Stimulated activated CD4-positive, alpha-beta T cell treated with anti-CD3 and anti-CD28 coated beads, Interleukin-12 subunit alpha, Interleukin-12 subunit beta, amount 100 ng/mL, for 48 hours (primary cell): Measurements from ENCODE around the gene ELK3.

Experiments used
- DNase-seq, 3 donors: peaks; one replicate each; pipeline ENCODE4 v3.0.0-alpha.2; 2020; ENCODE audit warnings: low read depth in 2 of 3, low spot score in 1 of 3

Gene ELK3

DNA sequence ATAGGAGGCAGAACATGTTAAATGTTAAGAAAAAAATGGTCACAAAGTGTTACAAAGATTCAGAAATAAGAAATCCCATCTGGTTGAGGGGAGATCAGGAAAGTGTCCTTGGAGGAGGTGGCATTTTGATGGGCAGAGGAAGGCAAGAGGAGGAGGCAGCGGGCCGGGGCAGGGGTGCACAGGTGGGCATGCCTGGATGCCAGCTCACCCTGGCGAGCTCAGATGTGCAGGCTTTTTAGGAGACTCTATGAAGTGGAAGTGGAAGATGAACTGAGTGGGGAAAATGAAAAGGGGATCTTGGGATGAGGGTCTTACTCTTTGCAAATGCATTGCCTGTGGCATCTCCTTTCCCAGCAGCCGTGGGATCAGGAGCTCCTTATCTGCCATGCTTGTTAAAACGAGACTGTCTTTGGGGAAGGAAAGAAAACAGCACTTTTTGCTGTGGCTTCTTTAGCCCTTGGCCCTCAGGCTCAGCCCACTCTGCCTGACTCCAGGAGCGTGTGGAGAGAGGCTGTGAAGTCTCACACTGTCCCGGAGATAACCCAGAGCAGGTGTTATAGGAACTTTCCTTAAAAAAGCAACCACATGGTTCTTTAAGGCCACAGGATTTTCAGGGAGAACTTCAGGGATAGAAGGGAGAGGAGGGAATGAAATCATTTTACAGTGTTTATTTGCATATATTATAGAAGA is 62.6 kb downstream of the ELK3 start:
- DNase-seq, result no peak

- no peak for DNase-seq
These were observed 63.5 kb downstream of the ELK3 start for GRCh38 chr12:96257550-96258103.

GRCh38 chr12:96258104-96258961 is 64.2 kb downstream of the ELK3 start:
- DNase-seq, result no peak

DNA sequence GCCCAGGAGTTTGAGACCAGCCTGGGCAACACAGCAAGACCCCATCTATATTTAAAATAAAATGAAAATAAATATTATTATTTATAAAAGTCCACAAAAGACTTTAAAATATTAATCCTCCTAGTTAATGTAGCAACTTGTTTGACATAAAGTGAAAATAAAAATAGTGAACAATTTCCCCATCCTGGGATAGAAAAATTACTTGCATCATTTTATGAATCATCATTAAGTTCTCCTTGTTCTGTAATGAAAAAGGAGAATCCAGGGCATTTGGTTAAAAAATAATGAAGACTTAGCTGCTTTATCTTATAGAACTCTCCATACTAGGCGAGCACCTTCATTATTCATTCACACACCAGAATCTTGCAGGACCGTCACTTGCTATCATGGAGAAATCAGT is 66.1 kb downstream of the ELK3 start:
- DNase-seq, result no peak

DNA sequence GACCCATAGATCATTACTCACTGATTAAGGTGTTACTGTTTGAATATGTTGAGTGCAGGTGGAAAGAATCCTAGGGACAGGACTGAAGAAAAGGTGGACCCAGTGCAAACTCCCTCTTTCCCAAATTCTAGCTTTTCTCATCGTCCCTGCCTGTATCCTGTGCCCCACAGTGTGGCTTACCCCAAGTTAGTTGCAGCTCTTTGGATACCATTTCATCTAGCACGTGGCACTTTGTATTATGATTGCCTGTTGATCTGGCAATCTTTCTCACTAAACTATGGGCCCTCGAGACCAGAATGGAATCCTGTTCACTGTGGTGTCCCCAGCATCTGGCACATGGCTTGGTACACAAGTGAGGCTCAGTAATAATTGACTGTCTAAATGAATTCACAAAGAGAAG is 66.5 kb downstream of the ELK3 start:
- no peak for DNase-seq

GRCh38 chr12:96261557-96261956 is 67.4 kb downstream of the ELK3 start:
- DNase-seq, result no peak

DNA sequence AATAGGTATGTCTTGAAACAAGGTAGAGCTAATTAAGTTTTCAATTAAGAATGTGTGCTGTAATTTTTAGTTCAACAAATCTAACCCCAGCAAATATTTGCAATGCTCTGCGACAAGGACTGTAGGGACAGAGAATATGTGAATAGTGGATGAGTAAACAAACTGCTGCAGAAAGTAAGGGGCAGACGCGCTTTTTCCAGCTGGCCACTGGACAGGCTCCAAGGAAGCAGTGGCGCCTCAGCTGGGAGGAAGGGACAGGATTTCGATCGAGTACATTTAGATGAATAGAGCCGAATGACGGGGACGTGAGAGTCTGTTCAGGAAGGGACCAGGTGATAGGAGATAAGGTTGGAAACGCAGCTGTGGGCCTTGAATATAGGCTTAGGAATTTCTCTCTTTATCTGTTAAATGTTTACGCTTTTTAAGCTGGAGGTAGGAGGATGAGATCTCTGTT is 69.3 kb downstream of the ELK3 start:
- no peak for DNase-seq

DNA sequence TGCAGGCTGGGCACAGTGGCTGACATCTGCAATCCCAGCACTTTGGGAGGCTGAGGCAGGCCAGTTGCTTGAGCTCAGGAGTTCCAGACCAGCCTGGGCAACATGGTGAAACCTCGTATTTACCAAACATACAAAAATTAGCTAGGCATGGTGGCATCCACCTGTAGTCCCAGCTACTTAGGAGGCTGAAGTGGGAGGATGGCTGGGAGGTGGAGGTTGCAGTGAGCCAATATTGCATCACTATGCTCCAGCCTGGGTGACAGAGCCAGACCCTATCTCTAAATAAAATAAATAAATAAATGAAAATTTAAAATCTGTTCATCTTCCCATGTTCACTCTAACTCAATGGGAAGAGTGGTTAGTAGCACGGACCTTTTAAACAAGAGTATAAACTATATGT is 71.2 kb downstream of the ELK3 start:
- DNase-seq, result no peak

DNA sequence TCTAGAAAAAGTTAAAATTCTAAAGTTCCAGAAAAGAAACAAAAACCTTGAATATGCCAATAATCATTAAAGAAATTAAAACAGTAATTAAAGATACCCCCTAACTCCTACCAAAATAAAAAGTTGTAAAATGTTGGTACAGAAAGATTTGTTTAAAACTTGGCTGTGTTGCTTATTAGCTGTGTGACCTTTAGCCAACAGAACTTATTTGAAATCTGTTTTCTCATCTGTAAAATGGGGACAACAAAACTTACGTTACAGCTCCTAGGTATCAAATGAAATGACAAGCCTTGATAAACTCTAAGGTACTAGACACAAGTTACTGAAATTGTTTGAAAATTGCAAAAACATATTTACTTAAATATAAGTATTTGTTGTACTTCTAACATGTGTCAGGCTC is 71.7 kb downstream of the ELK3 start:
- no peak for DNase-seq

DNA sequence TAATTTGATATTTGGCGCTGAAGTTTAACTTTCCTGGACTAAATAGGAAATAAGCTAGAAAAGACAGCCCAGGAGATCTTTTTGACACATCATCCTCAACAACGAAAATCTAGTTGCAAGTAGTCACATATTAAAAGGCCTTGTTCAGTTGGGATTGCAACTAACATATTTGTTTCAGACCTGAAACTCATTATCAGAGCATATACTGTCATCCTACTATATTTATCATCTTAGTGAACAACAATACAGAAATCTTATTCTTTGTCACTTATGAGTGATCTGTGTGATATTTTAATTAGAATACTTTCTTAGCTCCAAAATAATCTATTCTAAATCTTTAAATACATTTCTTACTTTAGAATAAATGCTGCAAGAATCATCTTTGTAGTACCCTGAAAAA is 72.1 kb downstream of the ELK3 start:
- DNase-seq, result no peak

GRCh38 chr12:96271469-96272199 is 77.5 kb downstream of the ELK3 start:
- DNase-seq, result no peak

GRCh38 chr12:96274331-96274730 is 80.2 kb downstream of the ELK3 start:
- no peak for DNase-seq

DNA sequence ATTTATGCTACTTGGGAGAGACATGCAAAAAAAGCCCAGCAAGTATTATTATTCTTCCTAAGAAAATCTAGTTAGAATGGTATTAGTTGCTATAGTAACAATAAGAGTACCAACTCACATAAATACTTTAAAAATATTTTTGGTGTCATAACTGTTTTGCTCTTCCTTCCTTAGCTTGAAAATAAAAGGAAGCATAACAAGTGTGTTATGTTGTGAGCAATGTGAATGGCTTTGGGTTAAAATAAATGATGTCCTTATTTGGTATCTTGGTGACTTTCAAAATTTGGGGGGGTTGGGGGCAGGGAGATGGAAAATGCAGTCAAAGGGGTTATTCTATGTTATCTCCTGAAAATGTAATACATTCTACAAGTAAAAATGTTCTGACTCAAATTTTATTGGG is 91.0 kb downstream of the ELK3 start:
- no peak for DNase-seq

DNA sequence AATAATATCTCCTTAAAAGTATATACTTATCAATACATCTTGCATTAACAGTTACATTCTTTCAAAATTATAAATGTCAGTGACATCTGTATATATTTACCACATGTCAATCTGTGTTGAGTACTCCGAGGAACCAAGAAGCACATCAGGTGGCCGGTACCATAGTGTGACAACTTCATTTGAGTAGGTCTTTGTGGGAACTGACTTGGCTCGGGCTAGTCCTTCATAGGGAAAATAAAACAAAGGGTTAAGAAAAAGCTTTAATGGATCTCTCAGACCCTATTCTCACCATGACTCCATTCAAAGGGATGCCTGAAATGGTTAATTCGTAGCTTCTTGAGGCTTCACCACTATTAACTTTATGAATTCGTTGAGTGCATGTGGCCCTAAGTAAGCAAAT is 94.9 kb downstream of the ELK3 start:
- DNase-seq, result no peak

- no peak for DNase-seq
These were observed 98.9 kb downstream of the ELK3 start for GRCh38 chr12:96293093-96293492.

DNA sequence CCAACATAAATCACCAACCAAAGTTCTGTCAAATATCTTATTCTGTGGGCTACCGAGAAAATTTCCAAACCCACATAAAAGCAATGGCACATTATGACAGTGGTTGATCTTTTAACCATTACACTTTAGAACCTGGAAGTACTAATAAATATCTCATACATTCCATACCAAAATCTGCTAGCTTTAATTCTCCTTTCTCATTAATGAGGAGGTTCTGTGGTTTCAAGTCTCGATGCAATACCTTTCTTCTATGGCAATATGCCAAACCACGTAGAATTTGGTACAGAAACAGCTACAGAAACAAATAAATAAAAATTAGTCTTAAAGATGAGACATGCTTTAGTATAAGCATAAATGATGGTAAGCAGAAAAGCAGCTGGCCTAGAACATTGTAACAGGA is 100.7 kb downstream of the ELK3 start:
- no peak for DNase-seq

- DNase-seq, result no peak
These were observed 101.5 kb downstream of the ELK3 start for GRCh38 chr12:96295532-96296160.

- no peak for DNase-seq
These were observed 103.3 kb downstream of the ELK3 start for GRCh38 chr12:96297504-96297903.

- DNase-seq, result no peak
These were observed 105.9 kb downstream of the ELK3 start for GRCh38 chr12:96300064-96300463.

DNA sequence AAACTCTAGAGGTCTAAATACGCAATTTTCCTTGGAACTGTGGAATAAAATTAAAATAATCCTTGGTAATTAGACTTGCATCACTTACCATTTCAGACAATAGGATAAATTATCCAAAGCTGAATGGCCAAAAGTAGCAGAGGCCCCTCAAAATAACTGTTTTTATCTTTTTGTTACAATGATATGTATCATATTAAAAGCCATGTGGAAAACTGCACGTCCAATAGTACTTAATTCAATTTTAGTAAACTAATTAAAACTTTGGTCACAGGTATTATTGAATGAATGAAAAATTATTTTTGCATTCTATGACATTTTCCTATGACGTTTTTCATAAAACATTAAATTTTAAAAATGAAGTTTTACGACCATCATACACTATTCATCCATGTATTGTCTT is 107.6 kb downstream of the ELK3 start:
- DNase-seq, result no peak

DNA sequence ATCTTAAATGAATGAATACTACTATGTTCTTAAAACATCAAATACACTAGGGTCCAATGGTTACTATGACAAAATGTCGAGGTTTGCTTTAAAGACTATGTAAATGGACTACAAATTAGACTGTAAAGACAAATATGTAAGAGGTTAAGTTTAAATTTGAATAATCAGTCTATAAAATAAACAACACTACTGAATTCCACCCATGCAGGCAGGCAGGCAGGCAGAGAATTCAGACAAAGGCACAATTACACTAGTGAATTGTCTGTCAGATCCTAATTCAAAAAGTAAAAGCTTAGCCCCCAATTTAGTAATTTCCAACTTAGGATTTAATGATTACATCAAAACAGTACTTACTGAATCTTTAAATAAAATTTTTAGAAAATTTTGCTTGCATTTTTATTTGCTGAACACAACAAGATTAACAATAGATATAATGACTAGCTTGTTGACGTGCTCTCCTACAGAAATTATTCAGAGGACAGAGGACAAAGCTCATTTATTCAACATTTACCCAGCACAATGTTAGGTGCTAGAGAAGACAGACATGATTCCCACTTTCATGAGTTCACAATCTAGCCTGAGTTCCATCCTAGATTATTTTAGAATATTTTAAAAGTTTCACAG is 108.6 kb downstream of the ELK3 start:
- DNase-seq, result no peak
